Stimulated activated CD8-positive, alpha-beta memory T cell treated with anti-CD3 and anti-CD28 coated beads, Interleukin-2, amount 100 ng/mL, for 48 hours (primary cell): Measurements from ENCODE around the gene USP9X.
"Not testable (repeated sequence)": the region's sequence is repeated elsewhere in the genome, so short reads cannot be mapped to it uniquely, and the experiment has no call there.

Experiments
- DNase-seq, 2 donors: peaks; one replicate each; pipeline ENCODE4 v3.0.0-alpha.2; 2020; ENCODE audit warnings: low read depth in 2 of 2

Gene USP9X

GRCh38 chrX:41282307-41282706, 197.1 kb downstream of the USP9X start:
- not testable (repeated sequence) for DNase-seq

DNA sequence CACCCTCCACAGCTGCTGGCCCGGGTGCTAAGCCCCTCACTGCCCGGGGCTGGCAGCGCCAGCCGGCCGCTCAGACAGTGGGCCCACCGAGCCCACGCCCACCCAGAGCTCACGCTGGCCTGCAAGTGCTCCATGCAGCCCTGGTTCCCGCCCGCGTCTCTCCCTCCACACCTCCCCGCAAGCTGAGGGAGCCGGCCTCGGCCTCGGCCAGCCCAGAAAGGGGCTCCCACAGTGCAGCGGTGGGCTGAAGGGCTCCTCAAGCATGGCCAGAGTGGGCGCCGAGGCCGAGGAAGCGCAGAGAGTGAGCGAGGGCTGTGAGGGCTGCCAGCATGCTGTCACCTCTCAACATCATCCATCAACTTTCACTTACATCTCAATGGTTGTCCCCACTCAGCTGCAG, 200.7 kb downstream of the USP9X start:
- DNase-seq, result not testable (repeated sequence)
